Stimulated activated naive B cell treated with anti-CD40 and anti-IgM and Interleukin-4, amounts not matched to agents 10 μg/mL and 1 μg/mL and 100 μg/mL, for 72 hours (primary cell): ENCODE results near the gene GMPPA.
A peak's percentile ranks its signal among the peaks of the same experiment; 100 is the strongest.

Experiments used
- ATAC-seq, 2 donors: fragments of 150-1000 bp; cut with Tn5 transposase; replicated peaks; 2 replicates each; pipeline ENCODE4 v1.10.0; 2021; ENCODE audit warnings: moderate library complexity in 1 of 2
- DNase-seq: peaks from one replicate; pipeline ENCODE4 v3.0.0; 2021
- H3K27ac Mint-ChIP-seq: one replicate; pipeline ENCODE4 v1.8.0; 2022; ENCODE audit warnings: mild to moderate bottlenecking, mixed read lengths
- H3K27me3 Mint-ChIP-seq, 2 donors: one replicate each; pipeline ENCODE4 v1.8.0; 2022; ENCODE audit warnings: mixed read lengths in 2 of 2
- H3K36me3 Mint-ChIP-seq, 2 donors: one replicate each; pipeline ENCODE4 v1.8.0; 2022; ENCODE audit warnings: mixed read lengths in 2 of 2, mild to moderate bottlenecking in 1 of 2
- H3K4me1 Mint-ChIP-seq, 2 donors: one replicate each; pipeline ENCODE4 v1.8.0; 2022; ENCODE audit warnings: mixed read lengths in 2 of 2, mild to moderate bottlenecking in 1 of 2
- H3K4me3 Mint-ChIP-seq, 2 donors: one replicate each; pipeline ENCODE4 v1.8.0; 2022; ENCODE audit warnings: mild to moderate bottlenecking in 2 of 2, mixed read lengths in 2 of 2, moderate library complexity in 1 of 2
- H3K9me3 Mint-ChIP-seq, 2 donors: one replicate each; pipeline ENCODE4 v1.8.0; 2022; ENCODE audit warnings: mixed read lengths in 2 of 2, mild to moderate bottlenecking in 1 of 2

Gene GMPPA

DNA sequence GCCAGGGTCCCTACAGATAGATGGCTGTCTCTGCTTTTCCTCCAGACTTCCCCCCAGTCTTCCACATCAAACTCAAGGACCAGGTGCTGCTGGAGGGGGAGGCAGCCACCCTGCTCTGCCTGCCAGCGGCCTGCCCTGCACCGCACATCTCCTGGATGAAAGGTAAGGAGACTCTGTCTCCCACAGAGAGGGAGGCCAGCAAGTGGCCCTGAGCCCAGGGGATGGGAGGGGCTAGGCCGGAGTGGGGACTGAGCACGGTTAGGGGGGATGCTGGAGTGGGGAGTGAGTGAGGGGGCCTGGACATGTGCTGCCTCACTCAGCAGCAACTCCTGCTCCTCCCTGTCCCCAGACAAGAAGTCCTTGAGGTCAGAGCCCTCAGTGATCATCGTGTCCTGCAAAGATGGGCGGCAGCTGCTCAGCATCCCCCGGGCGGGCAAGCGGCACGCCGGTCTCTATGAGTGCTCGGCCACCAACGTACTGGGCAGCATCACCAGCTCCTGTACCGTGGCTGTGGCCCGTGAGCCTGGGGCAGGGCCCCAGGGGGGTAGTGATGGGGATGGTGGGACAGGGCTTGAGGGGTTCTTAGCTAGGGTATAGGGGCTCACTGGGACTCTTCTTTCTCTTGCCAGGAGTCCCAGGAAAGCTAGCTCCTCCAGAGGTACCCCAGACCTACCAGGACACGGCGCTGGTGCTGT, 10.4 kb upstream of the GMPPA start:
- Mint-ChIP-seq H3K4me3 (no peak overlapping the region), H3K27me3 (peaks cover 71 to 87% of the 10 kb centered on the region in 2 donors), H3K36me3 (no peaks in the 10 kb centered on the region), H3K9me3 (no peaks in the 10 kb centered on the region), H3K27ac (no peak overlapping the region), H3K4me1 (peaks cover 6 to 9% of the 10 kb centered on the region in 2 donors)
- ATAC-seq (no peak), DNase-seq (no peak)

GRCh38 chr2:219488844-219489194, 9.9 kb upstream of the GMPPA start:
- no peaks in the 10 kb centered on the region for H3K36me3 Mint-ChIP-seq
- H3K9me3 Mint-ChIP-seq: no peaks in the 10 kb centered on the region
- no peak overlapping the region for H3K4me3 Mint-ChIP-seq
- H3K27me3 Mint-ChIP-seq: peaks cover 76 to 91% of the 10 kb centered on the region in 2 donors
- no peak for ATAC-seq
- DNase-seq: no peak
- no peak overlapping the region for H3K27ac Mint-ChIP-seq
- H3K4me1 Mint-ChIP-seq: peaks cover 6 to 7% of the 10 kb centered on the region in 2 donors

- DNase-seq: no peak
- Mint-ChIP-seq H3K36me3 (no peaks in the 10 kb centered on the region), H3K9me3 (no peaks in the 10 kb centered on the region), H3K4me3 (no peak overlapping the region), H3K27ac (no peak overlapping the region), H3K4me1 (peaks cover under 1 to 3% of the 10 kb centered on the region in 2 donors), H3K27me3 (peaks cover 79 to 91% of the 10 kb centered on the region in 2 donors)
- no peak for ATAC-seq
Measured at GRCh38 chr2:219489315-219489714, 9.4 kb upstream of the GMPPA start.

DNA sequence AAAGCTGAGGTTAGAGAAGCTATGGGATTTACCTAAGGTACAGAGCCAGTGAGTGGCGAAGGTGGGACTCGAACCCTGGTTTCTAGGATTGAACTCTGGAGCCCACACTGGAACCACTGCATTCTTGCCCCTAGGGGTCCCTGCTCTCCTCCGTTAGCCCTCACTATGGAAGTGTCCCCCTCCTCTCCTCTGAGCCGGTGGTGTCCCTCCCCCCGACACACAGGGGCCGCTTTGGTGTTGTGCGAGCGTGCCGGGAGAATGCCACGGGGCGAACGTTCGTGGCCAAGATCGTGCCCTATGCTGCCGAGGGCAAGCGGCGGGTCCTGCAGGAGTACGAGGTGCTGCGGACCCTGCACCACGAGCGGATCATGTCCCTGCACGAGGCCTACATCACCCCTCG, 8.5 kb upstream of the GMPPA start:
- H3K4me3 Mint-ChIP-seq: no peak overlapping the region
- H3K4me1 Mint-ChIP-seq: peaks cover under 1 to 3% of the 10 kb centered on the region in 2 donors
- no peaks in the 10 kb centered on the region for H3K36me3 Mint-ChIP-seq
- DNase-seq (no peak), ATAC-seq (no peak)
- H3K9me3 Mint-ChIP-seq: no peaks in the 10 kb centered on the region
- H3K27me3 Mint-ChIP-seq: peaks cover 82 to 90% of the 10 kb centered on the region in 2 donors
- no peak overlapping the region for H3K27ac Mint-ChIP-seq

- Mint-ChIP-seq H3K9me3 (no peaks in the 10 kb centered on the region), H3K27me3 (peaks cover 80 to 89% of the 10 kb centered on the region in 2 donors), H3K27ac (no peak overlapping the region), H3K4me1 (peaks cover 4 to 6% of the 10 kb centered on the region in 2 donors), H3K36me3 (no peaks in the 10 kb centered on the region), H3K4me3 (no peak overlapping the region)
- ATAC-seq (no peak), DNase-seq (no peak)
Measured at GRCh38 chr2:219490600-219491130, 8.0 kb upstream of the GMPPA start.

GRCh38 chr2:219491278-219491963, 7.3 kb upstream of the GMPPA start:
- DNase-seq: no peak
- H3K36me3 Mint-ChIP-seq: no peaks in the 10 kb centered on the region
- no peak overlapping the region for H3K4me3 Mint-ChIP-seq
- peaks cover 77 to 86% of the 10 kb centered on the region in 2 donors for H3K27me3 Mint-ChIP-seq
- peaks cover 6 to 10% of the 10 kb centered on the region in 2 donors for H3K4me1 Mint-ChIP-seq
- no peak overlapping the region for H3K27ac Mint-ChIP-seq
- no peak for ATAC-seq
- no peaks in the 10 kb centered on the region for H3K9me3 Mint-ChIP-seq

DNA sequence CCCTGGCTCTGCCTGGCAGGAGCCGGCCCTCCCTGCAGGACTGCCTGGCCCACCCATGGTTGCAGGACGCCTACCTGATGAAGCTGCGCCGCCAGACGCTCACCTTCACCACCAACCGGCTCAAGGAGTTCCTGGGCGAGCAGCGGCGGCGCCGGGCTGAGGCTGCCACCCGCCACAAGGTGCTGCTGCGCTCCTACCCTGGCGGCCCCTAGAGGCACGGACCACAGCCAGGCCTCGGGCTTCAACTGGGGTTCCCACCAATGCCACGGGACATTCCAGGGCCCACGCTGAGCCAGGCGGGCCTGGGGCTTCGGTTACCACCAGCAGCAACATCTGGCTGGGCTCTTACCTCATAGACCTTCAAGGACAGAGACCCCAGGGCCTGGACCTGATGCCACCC, 6.1 kb upstream of the GMPPA start:
- no peak overlapping the region for H3K27ac Mint-ChIP-seq
- no peak overlapping the region for H3K4me3 Mint-ChIP-seq
- no peaks in the 10 kb centered on the region for H3K36me3 Mint-ChIP-seq
- no peaks in the 10 kb centered on the region for H3K9me3 Mint-ChIP-seq
- peaks cover 12 to 20% of the 10 kb centered on the region in 2 donors for H3K4me1 Mint-ChIP-seq
- ATAC-seq (no peak), DNase-seq (no peak)
- peaks cover 78 to 86% of the 10 kb centered on the region in 2 donors for H3K27me3 Mint-ChIP-seq

DNA sequence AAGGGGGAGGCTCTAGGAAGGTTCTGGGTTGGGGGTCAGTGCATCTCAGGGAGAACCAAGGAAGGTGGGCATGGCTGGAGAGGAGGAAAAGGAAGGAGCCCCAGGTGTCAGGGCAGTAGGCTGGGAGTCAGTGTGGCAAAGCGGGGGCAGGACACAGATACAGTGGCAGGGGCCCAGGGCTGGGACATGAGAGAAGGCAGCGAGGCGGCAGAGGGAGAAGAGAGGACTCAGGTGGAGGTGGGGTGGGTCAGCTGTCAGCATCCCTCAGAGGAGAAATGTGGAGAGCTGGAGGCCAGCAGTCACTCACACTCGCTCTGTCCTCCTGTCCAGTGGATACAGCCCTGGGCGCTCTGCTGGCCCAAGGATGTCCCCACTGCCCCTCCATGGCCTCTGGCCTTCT, 5.6 kb upstream of the GMPPA start:
- Mint-ChIP-seq H3K9me3 (no peaks in the 10 kb centered on the region), H3K4me3 (no peak overlapping the region), H3K4me1 (peaks cover 13 to 25% of the 10 kb centered on the region in 2 donors), H3K27me3 (peaks cover 74 to 84% of the 10 kb centered on the region in 2 donors), H3K27ac (no peak overlapping the region), H3K36me3 (no peaks in the 10 kb centered on the region)
- DNase-seq (no peak), ATAC-seq (no peak)

DNA sequence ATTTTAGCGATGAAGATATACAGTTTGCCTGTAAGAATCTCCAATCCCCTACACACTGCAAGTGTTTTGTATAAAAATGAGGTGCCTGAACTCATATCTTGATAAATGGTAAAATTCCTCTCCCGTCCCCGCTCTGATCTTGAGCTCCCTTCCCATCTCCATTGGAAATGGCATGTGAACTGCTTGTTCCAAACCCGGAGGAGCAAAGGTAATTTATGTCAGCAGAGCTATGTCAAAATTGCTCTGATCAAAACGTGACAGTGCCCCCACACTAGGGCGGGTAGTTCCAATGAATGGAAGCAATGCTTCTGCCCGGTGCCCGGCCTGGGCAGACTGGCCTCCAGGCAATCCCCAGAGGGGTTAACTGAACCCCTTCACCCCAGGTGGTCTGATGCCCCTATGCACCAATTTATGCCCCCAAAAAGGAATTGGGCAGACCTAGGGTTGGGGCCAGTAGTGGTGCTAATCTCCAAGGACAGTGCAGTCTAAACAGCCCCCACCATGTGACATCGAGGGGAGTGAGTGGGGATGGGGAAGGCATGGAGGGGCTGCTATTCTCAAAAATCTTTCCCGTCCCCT, 3.6 kb upstream of the GMPPA start:
- Mint-ChIP-seq H3K27ac (no peak overlapping the region), H3K4me3 (no peak overlapping the region), H3K27me3 (peaks cover 65 to 72% of the 10 kb centered on the region in 2 donors), H3K9me3 (no peaks in the 10 kb centered on the region), H3K4me1 (peaks cover 28 to 44% of the 10 kb centered on the region in 2 donors), H3K36me3 (peaks cover 5 to 9% of the 10 kb centered on the region in 2 donors)
- ATAC-seq (no peak), DNase-seq (no peak)

- Mint-ChIP-seq H3K27me3 (peaks cover 61 to 66% of the 10 kb centered on the region in 2 donors), H3K4me3 (no peak overlapping the region), H3K9me3 (no peaks in the 10 kb centered on the region), H3K27ac (no peak overlapping the region), H3K36me3 (peaks cover 5 to 9% of the 10 kb centered on the region in 2 donors), H3K4me1 (peaks cover 28 to 48% of the 10 kb centered on the region in 2 donors)
- ATAC-seq: peak; percentile 12 to 16
- peak; percentile 31 for DNase-seq
Measured at GRCh38 chr2:219495531-219496122, 3.1 kb upstream of the GMPPA start.

GRCh38 chr2:219496247-219496824, 2.4 kb upstream of the GMPPA start:
- ATAC-seq (no peak), DNase-seq (no peak)
- Mint-ChIP-seq H3K4me3 (peak overlapping the region; percentile 6 to 42), H3K27ac (peak overlapping the region; percentile 26), H3K4me1 (peaks cover 29 to 48% of the 10 kb centered on the region in 2 donors), H3K36me3 (peaks cover 6 to 11% of the 10 kb centered on the region in 2 donors), H3K9me3 (no peaks in the 10 kb centered on the region), H3K27me3 (peaks cover 56 to 63% of the 10 kb centered on the region in 2 donors)

GRCh38 chr2:219496825-219497494, 1.7 kb upstream of the GMPPA start:
- peaks cover 33 to 48% of the 10 kb centered on the region in 2 donors for H3K4me1 Mint-ChIP-seq
- DNase-seq (no peak), ATAC-seq (no peak)
- peaks cover 12 to 17% of the 10 kb centered on the region in 2 donors for H3K36me3 Mint-ChIP-seq
- H3K27me3 Mint-ChIP-seq: peaks cover 52 to 59% of the 10 kb centered on the region in 2 donors
- H3K27ac Mint-ChIP-seq: no peak overlapping the region
- peak overlapping the region; percentile 91 to 94 for H3K4me3 Mint-ChIP-seq
- H3K9me3 Mint-ChIP-seq: no peaks in the 10 kb centered on the region

DNA sequence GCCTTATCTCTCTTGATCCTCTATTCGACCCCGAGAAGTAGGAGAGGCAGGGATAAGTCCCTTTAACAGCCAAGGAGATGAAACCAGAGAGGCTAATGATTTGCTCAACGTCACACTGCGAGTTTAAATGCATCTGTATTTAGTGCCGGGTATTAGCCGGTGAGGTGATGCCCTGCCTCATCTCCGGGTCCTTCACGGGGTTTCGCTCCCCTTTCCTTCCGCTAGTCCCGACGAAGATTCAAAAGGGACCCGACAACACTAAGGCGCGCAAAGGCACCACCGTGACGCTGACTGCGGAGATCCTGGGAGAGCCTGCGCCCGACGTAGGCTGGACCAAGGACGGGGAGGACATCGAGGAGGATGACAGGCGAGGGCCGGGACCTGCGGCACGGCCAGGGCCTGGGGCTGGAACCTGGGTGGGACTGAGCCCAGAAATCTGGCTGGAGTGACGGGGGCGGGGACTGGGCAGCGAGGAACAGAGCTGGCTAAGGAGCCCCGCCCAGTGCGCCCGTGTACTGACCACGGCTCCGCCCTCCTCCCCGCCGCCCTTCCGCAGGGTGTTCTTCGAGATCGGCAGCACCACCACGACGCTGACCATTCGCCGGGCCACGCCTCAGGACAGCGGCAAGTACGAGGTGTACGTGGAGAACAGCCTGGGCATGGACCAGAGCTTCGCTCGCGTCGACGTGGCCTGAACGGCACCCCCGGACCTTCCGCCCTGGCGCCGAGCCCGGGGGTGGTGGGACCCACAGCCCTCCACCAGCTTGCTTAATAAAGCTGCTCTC, 1.0 kb upstream of the GMPPA start:
- H3K9me3 Mint-ChIP-seq: no peaks in the 10 kb centered on the region
- DNase-seq (no peak), ATAC-seq (peak; percentile 11 to 19)
- H3K4me1 Mint-ChIP-seq: peaks cover 33 to 48% of the 10 kb centered on the region in 2 donors
- H3K4me3 Mint-ChIP-seq: peak overlapping the region; percentile 91 to 94
- peaks cover 45 to 51% of the 10 kb centered on the region in 2 donors for H3K27me3 Mint-ChIP-seq
- H3K36me3 Mint-ChIP-seq: peaks cover 13 to 22% of the 10 kb centered on the region in 2 donors
- peak overlapping the region; percentile 93 for H3K27ac Mint-ChIP-seq
